WI38 (cell line): ENCODE results near the gene NOL7.

ENCODE experiments used
- H3K4me3 ChIP-seq: 2 replicates; pipeline ENCODE4 v1.5.1; 2011; ENCODE audit warnings: low read depth, mild to moderate bottlenecking, control low read depth, low read length
- CTCF ChIP-seq: IDR thresholded peaks from 2 replicates; pipeline ENCODE4 v1.5.1; 2012; ENCODE audit warnings: low read depth, mild to moderate bottlenecking, control low read depth, low read length

Gene NOL7

DNA sequence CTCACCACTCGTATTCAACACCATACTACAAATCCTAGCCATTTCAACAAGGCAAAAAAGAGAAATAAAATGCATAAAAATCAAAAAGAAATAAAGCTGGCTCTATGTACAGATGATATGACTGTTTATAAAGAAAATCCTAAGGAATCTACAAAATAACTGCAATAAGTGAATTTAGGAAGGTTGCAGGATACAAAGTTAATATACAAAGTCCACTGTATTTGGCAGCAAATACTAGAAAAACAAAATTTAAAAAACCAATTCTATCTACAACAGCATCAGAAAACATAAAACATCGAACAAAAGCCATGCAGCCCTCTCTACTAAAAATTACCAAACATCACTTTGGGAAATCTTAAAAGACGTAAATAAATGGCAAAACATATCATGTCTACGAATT, 48.9 kb downstream of the NOL7 start:
- TF ChIP-seq CTCF = no peak
- no peak overlapping the region for H3K4me3 ChIP-seq

DNA sequence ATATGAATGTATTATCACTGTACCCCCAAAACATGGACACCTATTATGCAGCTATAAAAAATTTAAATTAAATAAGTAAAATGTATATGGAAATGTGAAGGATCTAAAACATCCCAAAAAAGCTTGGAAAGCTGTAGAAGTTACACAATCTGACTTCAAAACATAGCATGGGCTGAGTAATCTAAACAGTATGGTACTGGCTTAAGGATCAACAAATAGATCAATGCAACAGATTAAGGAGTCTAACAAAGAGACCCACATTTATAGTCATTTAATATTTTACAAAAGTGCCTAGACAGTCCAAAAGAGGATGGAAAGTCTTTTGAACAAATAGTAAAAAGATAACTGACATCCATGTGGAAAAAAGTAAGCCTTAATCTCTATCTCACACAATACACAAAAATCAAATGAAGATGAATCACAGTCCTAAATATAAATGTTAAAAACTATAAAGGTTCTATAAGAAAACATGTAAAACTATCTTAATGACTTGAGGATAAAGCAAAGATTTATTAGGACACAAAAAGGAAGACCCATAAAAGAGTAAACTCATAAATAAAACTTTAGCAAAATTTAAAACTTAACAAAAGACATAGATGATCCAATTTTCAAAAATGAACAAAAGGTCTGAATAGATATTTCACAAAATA, 49.7 kb downstream of the NOL7 start:
- no peak overlapping the region for H3K4me3 ChIP-seq
- TF ChIP-seq CTCF = no peak

- no peak overlapping the region for H3K4me3 ChIP-seq
- TF ChIP-seq CTCF = no peak
These were observed 51.3 kb downstream of the NOL7 start for GRCh38 chr6:13666194-13667105.

DNA sequence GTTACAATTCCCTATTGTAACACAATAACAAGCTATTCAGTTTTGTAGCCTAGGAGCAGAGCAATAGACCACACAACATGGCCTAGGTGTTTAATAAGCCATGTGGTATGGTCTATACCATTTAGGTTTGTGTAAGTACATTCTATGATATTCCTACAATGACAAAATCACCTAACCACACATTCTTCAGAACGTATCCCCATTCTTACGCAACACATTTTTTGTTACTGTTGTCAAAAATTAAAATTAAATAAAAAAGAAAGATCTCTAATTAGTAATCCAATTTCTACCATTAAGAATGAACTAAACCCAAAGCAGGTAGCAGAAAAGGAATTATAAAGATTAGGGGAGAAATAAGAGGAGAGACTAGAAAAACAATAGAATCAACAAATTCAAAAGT, 52.5 kb downstream of the NOL7 start:
- TF ChIP-seq CTCF = no peak
- no peak overlapping the region for H3K4me3 ChIP-seq

DNA sequence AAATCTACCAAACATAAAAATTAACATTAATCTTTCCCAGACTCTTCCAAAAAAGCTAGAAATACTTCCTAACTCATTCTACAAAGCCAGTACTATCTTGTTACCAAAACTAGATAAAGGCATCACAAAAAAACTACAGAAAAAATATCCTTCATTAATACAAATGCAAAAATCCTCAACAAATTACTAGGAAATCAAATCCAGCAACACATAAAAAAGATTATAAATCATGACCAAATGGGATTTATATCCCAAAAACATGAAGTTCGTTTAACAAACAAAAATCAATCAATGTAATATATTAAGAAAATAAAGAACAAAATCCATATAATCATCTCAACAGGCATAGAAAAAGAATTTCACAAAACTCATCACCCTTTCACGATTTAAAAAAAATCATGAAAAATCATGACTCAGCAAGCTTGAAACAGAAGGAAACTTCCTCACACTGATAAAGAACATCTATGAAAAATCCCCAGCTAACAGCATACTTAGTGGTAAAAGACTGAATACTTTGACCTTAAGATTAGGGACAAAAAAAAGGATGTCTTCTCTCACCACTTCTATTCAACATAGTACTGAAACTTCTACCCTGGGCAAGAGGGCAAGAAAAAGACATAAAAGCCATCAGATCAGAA, 53.3 kb downstream of the NOL7 start:
- no peak overlapping the region for H3K4me3 ChIP-seq
- TF ChIP-seq CTCF = no peak

GRCh38 chr6:13669476-13669875, 54.3 kb downstream of the NOL7 start:
- no peak for TF ChIP-seq CTCF
- no peak overlapping the region for H3K4me3 ChIP-seq
